Ishikawa (cell line): Measurements from ENCODE around the gene ST7.

ENCODE experiments used
- CEBPB ChIP-seq: IDR thresholded peaks from 2 replicates; pipeline ENCODE4 v1.6.1; 2012
- CREB1 ChIP-seq: IDR thresholded peaks from 2 replicates; pipeline ENCODE4 v1.6.1; 2012; ENCODE audit warnings: low read depth
- EP300 ChIP-seq: IDR thresholded peaks from 2 replicates; pipeline ENCODE4 v1.6.1; 2012; ENCODE audit warnings: borderline replicate concordance
- FOXM1 ChIP-seq: IDR thresholded peaks from 2 replicates; pipeline ENCODE4 v1.6.1; 2012; ENCODE audit warnings: low read depth, borderline replicate concordance
- NFIC ChIP-seq: IDR thresholded peaks from 2 replicates; pipeline ENCODE4 v1.6.1; 2012
- RAD21 ChIP-seq: IDR thresholded peaks from 2 replicates; pipeline ENCODE4 v1.6.1; 2012; ENCODE audit warnings: low read depth
- TAF1 ChIP-seq: IDR thresholded peaks from 2 replicates; pipeline ENCODE4 v1.6.1; 2012; ENCODE audit warnings: low read depth, mild to moderate bottlenecking
- TCF12 ChIP-seq: IDR thresholded peaks from 2 replicates; pipeline ENCODE4 v1.6.1; 2012; ENCODE audit warnings: low read depth
- TEAD4 ChIP-seq: IDR thresholded peaks from 2 replicates; pipeline ENCODE4 v1.6.1; 2012
- YY1 ChIP-seq: IDR thresholded peaks from 2 replicates; pipeline ENCODE4 v1.6.1; 2012; ENCODE audit warnings: low read depth
- ZBTB7A ChIP-seq: IDR thresholded peaks from 2 replicates; pipeline ENCODE4 v1.6.1; 2012; ENCODE audit warnings: low read depth
- TF ChIP-seq, protein P1 (sequence below): IDR thresholded peaks from 2 replicates; pipeline ENCODE4 v1.6.1; 2012; ENCODE audit warnings: low read depth, mild to moderate bottlenecking
- TF ChIP-seq, protein P2 (sequence below): IDR thresholded peaks from 2 replicates; pipeline ENCODE4 v1.6.1; 2012
- TF ChIP-seq, protein P3 (sequence below): IDR thresholded peaks from 2 replicates; pipeline ENCODE4 v1.6.1; 2012

DNA sequence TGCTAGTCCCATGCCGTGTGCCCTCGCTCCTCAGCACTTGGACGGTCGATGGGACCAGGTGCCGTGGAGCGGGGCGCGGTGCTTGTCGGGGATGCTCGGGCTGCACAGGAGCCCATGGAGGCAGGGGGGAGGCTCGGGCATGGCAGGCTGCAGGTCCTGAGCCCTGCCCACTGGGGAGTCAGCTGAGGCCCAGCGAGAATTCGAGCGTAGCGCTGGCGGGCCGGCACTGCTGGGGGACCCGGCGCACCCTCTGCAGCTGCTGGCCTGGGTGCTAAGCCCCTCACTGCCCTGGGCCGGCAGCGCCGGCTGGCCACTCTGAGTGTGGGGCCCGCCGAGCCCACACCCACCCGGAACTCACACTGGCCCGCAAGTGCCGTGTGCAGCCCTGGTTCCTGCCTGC is 44.7 kb downstream of the ST7 start:
- TF ChIP-seq TEAD4 (no peak), TAF1 (no peak), FOXM1 (no peak), NFIC (no peak), CREB1 (no peak), CEBPB (no peak), EP300 (no peak), YY1 (no peak), RAD21 (no peak), TCF12 (no peak), ZBTB7A (no peak)
- TF ChIP-seq, protein P1, sequence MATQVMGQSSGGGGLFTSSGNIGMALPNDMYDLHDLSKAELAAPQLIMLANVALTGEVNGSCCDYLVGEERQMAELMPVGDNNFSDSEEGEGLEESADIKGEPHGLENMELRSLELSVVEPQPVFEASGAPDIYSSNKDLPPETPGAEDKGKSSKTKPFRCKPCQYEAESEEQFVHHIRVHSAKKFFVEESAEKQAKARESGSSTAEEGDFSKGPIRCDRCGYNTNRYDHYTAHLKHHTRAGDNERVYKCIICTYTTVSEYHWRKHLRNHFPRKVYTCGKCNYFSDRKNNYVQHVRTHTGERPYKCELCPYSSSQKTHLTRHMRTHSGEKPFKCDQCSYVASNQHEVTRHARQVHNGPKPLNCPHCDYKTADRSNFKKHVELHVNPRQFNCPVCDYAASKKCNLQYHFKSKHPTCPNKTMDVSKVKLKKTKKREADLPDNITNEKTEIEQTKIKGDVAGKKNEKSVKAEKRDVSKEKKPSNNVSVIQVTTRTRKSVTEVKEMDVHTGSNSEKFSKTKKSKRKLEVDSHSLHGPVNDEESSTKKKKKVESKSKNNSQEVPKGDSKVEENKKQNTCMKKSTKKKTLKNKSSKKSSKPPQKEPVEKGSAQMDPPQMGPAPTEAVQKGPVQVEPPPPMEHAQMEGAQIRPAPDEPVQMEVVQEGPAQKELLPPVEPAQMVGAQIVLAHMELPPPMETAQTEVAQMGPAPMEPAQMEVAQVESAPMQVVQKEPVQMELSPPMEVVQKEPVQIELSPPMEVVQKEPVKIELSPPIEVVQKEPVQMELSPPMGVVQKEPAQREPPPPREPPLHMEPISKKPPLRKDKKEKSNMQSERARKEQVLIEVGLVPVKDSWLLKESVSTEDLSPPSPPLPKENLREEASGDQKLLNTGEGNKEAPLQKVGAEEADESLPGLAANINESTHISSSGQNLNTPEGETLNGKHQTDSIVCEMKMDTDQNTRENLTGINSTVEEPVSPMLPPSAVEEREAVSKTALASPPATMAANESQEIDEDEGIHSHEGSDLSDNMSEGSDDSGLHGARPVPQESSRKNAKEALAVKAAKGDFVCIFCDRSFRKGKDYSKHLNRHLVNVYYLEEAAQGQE: no peak
- TF ChIP-seq, protein P2, sequence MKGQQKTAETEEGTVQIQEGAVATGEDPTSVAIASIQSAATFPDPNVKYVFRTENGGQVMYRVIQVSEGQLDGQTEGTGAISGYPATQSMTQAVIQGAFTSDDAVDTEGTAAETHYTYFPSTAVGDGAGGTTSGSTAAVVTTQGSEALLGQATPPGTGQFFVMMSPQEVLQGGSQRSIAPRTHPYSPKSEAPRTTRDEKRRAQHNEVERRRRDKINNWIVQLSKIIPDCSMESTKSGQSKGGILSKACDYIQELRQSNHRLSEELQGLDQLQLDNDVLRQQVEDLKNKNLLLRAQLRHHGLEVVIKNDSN: no peak
- TF ChIP-seq, protein P3, sequence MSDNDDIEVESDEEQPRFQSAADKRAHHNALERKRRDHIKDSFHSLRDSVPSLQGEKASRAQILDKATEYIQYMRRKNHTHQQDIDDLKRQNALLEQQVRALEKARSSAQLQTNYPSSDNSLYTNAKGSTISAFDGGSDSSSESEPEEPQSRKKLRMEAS: no peak
